K562 (cell line): Measurements from ENCODE around the gene NUP210. TPM values are rescaled to one million over a fixed set of nuclear protein-coding genes. Genes with fewer than 3 reads are reported as not detected.
A peak's percentile ranks its signal among the peaks of the same experiment; 100 is the strongest.

Source experiments
- ATAC-seq: fragments of 200-7000 bp; cut with Tn5 transposase; 3 replicates; pipeline ENCODE4 v1.9.1; 2020; ENCODE audit warnings: moderate library complexity
- BruUV-seq: library from RNA; stranded (reverse); fragments of 400-500 nt; replicated peaks from 2 replicates; lab custom pipeline; 2021; lab: Mats Ljungman, UMichigan
- CTCF ChIA-PET: fragments of 300-600 bp; formaldehyde crosslinking; extraction: SDS; loops from one replicate; lab custom pipeline; 2021; ENCODE audit warnings: low intra/inter-chr PET ratio; lab: Yijun Ruan, JAX
- POLR2A ChIA-PET: fragments of 300-600, 350-650 bp; sonication (Branson Sonifier 250); formaldehyde crosslinking; extraction: SDS; loops from one replicate; lab custom pipeline; 2021; ENCODE audit warnings: antibody characterized with exemption, inconsistent platforms; lab: Yijun Ruan, JAX
- DNase-seq, 4 experiments: peaks; one replicate each; pipeline versions ENCODE4 v3.0.0 to v3.0.0-alpha.2; 2011 to 2018; ENCODE audit warnings: low spot score in 3 of 4, mixed read lengths in 3 of 4; ENCODE audit errors: extremely low read depth in 1 of 4
- FAIRE-seq: peaks from 2 replicates; lab custom pipeline; 2011; peaks lifted over from hg19 to GRCh38; lab: Jason Lieb, UNC
- H2AFZ ChIP-seq: 2 replicates; pipeline ENCODE4 v1.6.0; 2011; ENCODE audit warnings: low read depth, low read length, control low read depth, inconsistent platforms
- H3K27ac ChIP-seq: fragments of 200-600 bp; 3 replicates; pipeline ENCODE4 v1.8.0; 2011; ENCODE audit warnings: low read depth, mild to moderate bottlenecking, control low read depth, inconsistent platforms, low read length, moderate library complexity, mixed read lengths; ENCODE audit errors: extremely low read depth
- H3K27me3 ChIP-seq, 2 experiments: fragments of 300-600 bp in 1 of 2; 2 replicates in 1 of 2; 3 replicates in 1 of 2; pipeline versions ENCODE4 v1.6.0 to v1.8.0; 2011; ENCODE audit warnings: inconsistent platforms in 2 of 2, low read length in 2 of 2, mild to moderate bottlenecking in 1 of 2, mixed read lengths in 1 of 2, moderate library complexity in 1 of 2; ENCODE audit not compliant: control insufficient read depth in 2 of 2, insufficient read depth in 2 of 2
- H3K36me3 ChIP-seq: fragments of 300-600 bp; 3 replicates; pipeline ENCODE4 v1.8.0; 2011; ENCODE audit warnings: mild to moderate bottlenecking, low read length, inconsistent platforms; ENCODE audit not compliant: control insufficient read depth, insufficient read depth
- H3K4me1 ChIP-seq, 2 experiments: fragments of 200-600 bp in 1 of 2; replicated peaks in 1 of 2; 2 replicates in 1 of 2; 3 replicates in 1 of 2; pipeline versions ENCODE4 v1.5.1 to v1.8.0; 2011; ENCODE audit warnings: inconsistent platforms in 2 of 2, low read length in 2 of 2, mild to moderate bottlenecking in 1 of 2, mixed read lengths in 1 of 2, moderate library complexity in 1 of 2; ENCODE audit not compliant: control insufficient read depth in 2 of 2, insufficient read depth in 2 of 2
- H3K4me2 ChIP-seq: 2 replicates; pipeline ENCODE4 v1.6.1; 2011; ENCODE audit warnings: low read length, control low read depth, inconsistent platforms, mixed read lengths; ENCODE audit not compliant: insufficient read depth
- H3K4me3 ChIP-seq: fragments of 200-600 bp; sonication (generic), shearing (Covaris generic); 2 replicates; pipeline ENCODE4 v1.5.1; 2016; ENCODE audit warnings: control low read depth, inconsistent platforms
- H3K79me2 ChIP-seq: fragments of 200-600 bp; 3 replicates; pipeline ENCODE4 v1.8.0; 2011; ENCODE audit warnings: low read length, inconsistent platforms; ENCODE audit not compliant: control insufficient read depth, insufficient read depth
- H3K9ac ChIP-seq, 2 experiments: 2 replicates each; pipeline versions ENCODE4 v1.6.0 to v1.6.1; 2011; ENCODE audit warnings: low read depth in 2 of 2, low read length in 2 of 2, control low read depth in 1 of 2, inconsistent platforms in 1 of 2, mild to moderate bottlenecking in 1 of 2, mixed read lengths in 1 of 2; ENCODE audit not compliant: insufficient read depth in 1 of 2
- H3K9me1 ChIP-seq: one replicate; pipeline ENCODE4 v1.6.0; 2011; ENCODE audit warnings: inconsistent platforms, mild to moderate bottlenecking, low read length, moderate library complexity; ENCODE audit not compliant: control insufficient read depth, insufficient read depth
- H3K9me3 ChIP-seq: replicated peaks from 2 replicates; pipeline ENCODE4 v1.5.1; 2011; ENCODE audit warnings: low read depth, low read length, inconsistent platforms; ENCODE audit not compliant: control insufficient read depth, insufficient read depth
- H4K20me1 ChIP-seq: replicated peaks from 2 replicates; pipeline ENCODE4 v1.6.1; 2011; ENCODE audit warnings: low read length, inconsistent platforms, mixed read lengths; ENCODE audit not compliant: control insufficient read depth, insufficient read depth
- GABPB1 ChIP-seq: sonication (generic); formaldehyde crosslinking; IDR thresholded peaks from 2 replicates; pipeline ENCODE4 v1.8.0; 2022; ENCODE audit warnings: mild to moderate bottlenecking, missing genetic modification reagents
- HEY1 ChIP-seq: fragments of 250-450 bp; sonication (Bioruptor Pico); IDR thresholded peaks from 2 replicates; pipeline ENCODE4 v1.5.0; 2020; ENCODE audit warnings: mild to moderate bottlenecking, moderate library complexity, borderline replicate concordance
- MAFG ChIP-seq: fragments of 450-650 bp; conservative IDR thresholded peaks from 2 replicates; pipeline ENCODE4 v1.6.1; 2016; ENCODE audit warnings: missing genetic modification characterization, missing compliant biosample characterization
- PCBP2 ChIP-seq: fragments of 200-400 bp; formaldehyde crosslinking; IDR thresholded peaks from 2 replicates; pipeline ENCODE4 v1.6.1; 2018; ENCODE audit warnings: low read length, low read depth, mild to moderate bottlenecking, moderate library complexity; ENCODE audit not compliant: poor library complexity, severe bottlenecking
- SMARCE1 ChIP-seq: fragments of 450-650 bp; IDR thresholded peaks from 2 replicates; pipeline ENCODE4 v1.7.1; 2016; ENCODE audit warnings: mild to moderate bottlenecking
- THRB ChIP-seq: fragments of 450-650 bp; formaldehyde crosslinking; conservative IDR thresholded peaks from 2 replicates; pipeline ENCODE4 v1.4.0; 2022; ENCODE audit warnings: mild to moderate bottlenecking, missing genetic modification characterization
- TOE1 ChIP-seq, 2 experiments: fragments of 450-650 bp in 1 of 2; sonication (generic) in 1 of 2; formaldehyde crosslinking in 1 of 2; IDR thresholded peaks; 2 replicates each; pipeline versions ENCODE4 v1.7.1 to v1.8.0; 2016 to 2022; ENCODE audit warnings: borderline replicate concordance in 2 of 2, mild to moderate bottlenecking in 2 of 2, antibody characterized with exemption in 1 of 2, inconsistent platforms in 1 of 2, low read depth in 1 of 2, missing genetic modification reagents in 1 of 2, moderate library complexity in 1 of 2
- WHSC1 ChIP-seq: IDR thresholded peaks from one replicate; pipeline ENCODE4 v1.6.1; 2012; ENCODE audit warnings: low read length, control low read depth, inconsistent platforms
- WGBS: fragments of 100-300 bp; shearing (Covaris generic); methylation state at CpG from one replicate; pipeline ENCODE4 v1.1.6; 2016; ENCODE audit warnings: low coverage, mixed read lengths; ENCODE audit not compliant: insufficient coverage; ENCODE audit errors: missing lambda C conversion rate; 5-methylcytosine and 5-hydroxymethylcytosine counted together
- in situ Hi-C: fragments of 300-500 bp; cut with MboI; formaldehyde crosslinking; loops from 4 replicates; pipeline ENCODE4 v1.15.0; 2018; ENCODE audit warnings: inconsistent platforms, mixed read lengths
- intact Hi-C: fragments of 100-400 bp; cut with micrococcal nuclease; formaldehyde crosslinking; loops from 2 replicates; pipeline ENCODE4 v1.14.2; 2022
- polyA plus RNA-seq, 8 experiments: library from polyadenylated mRNA; depleted of rRNA in 4 of 8; stranded (reverse) in 5 of 8; unstranded in 3 of 8; fragments of >200 nt; fragmentation: Nextera tagmentation in 2 of 8; fragmentation: Illumina TruSeq in 1 of 8; extraction: Ambion mirVana in 2 of 8; extraction: Trizol in 1 of 8; gene quantifications; 2 replicates each; pipeline versions ENCODE4 v1.2.1 to v1.2.3, GENCODE V29; 2011 to 2014; ENCODE audit warnings: inconsistent platforms in 1 of 8, missing spikeins in 1 of 8
- total RNA-seq, 7 experiments: library from RNA; depleted of rRNA in 6 of 7; stranded (reverse); fragments of >200 nt in 6 of 7; fragmentation: Illumina TruSeq in 2 of 7; extraction: Trizol in 2 of 7; gene quantifications; 2 replicates each; pipeline versions ENCODE4 v1.2.1 to v1.2.3, GENCODE V29; 2011 to 2021; ENCODE audit warnings: low replicate concordance in 1 of 7

The NUP210 gene
- total and polyA plus RNA-seq, 9 of the 15 experiments (the other 6 are each of a cell fraction or from before 2014, with no cell fraction given) = 1.2 to 138 (median 44.0) TPM

- TF ChIP-seq MAFG (tag) = no peak
- TF ChIP-seq SMARCE1 = no peak
- TF ChIP-seq GABPB1 (CRISPR knock-in tag) = no peak
- TF ChIP-seq WHSC1 = no peak
- no peak for TF ChIP-seq HEY1 (CRISPR knock-in tag)
- no peak for TF ChIP-seq TOE1 (IDR thresholded peaks at IDR 0.05; ENCODE audit: borderline replicate concordance)
- TF ChIP-seq TOE1 (CRISPR knock-in tag; IDR thresholded peaks at IDR 0.05; ENCODE audit: borderline replicate concordance, low read depth) = no peak
- no peak for TF ChIP-seq PCBP2
These were observed 45.2 kb upstream of the NUP210 start (continued) for GRCh38 chr3:13465236-13465873.

- in situ Hi-C loops = loop anchor here (5.0 kb wide), 1 partner anchor 377 kb away; no protein-coding TSS in a partner anchor
- no peak for TF ChIP-seq THRB (CRISPR knock-in tag)
These were observed 43.7 kb upstream of the NUP210 start for GRCh38 chr3:13463618-13464400.

More at GRCh38 chr3:13463618-13464400, 43.7 kb upstream of the NUP210 start:
- Histone ChIP-seq H3K9me3 (no peaks in the 10 kb centered on the region), H3K36me3 (no peaks in the 10 kb centered on the region), H2AFZ (no peak overlapping the region), H3K79me2 (no peaks in the 10 kb centered on the region), H3K9ac (no peak overlapping the region), H3K4me1 (peaks cover 4 to 14% of the 10 kb centered on the region in 2 experiments; a peak in 4 of 5 replicates), H3K4me2 (no peak overlapping the region), H3K4me3 (no peak overlapping the region), H3K9me1 (no peaks in the 10 kb centered on the region), H3K27me3 (peaks cover 6 to 25% of the 10 kb centered on the region in 2 experiments; a peak in 3 of 5 replicates), H4K20me1 (no peaks in the 10 kb centered on the region), H3K27ac (no peak overlapping the region)
- intact Hi-C loops = loop anchor here (5.0 kb wide), 1 partner anchor 262 kb away; no protein-coding TSS in a partner anchor
- ATAC-seq (no peak), FAIRE-seq (no peak), DNase-seq (peak in 1 of 4 experiments; percentile 4)
- 19% methylated on average over 11 of the region's 11 CpGs for WGBS
- ChIA-PET POLR2A (interaction anchor here (0.6 to 1.7 kb wide), 3 partner anchors 11 to 237 kb away, joined by 3 to 6 read pairs (median 3); partner anchors contain the start of gene HDAC11), CTCF (no interaction called here)
- BruUV-seq = no TSS peak
